NK-92 (cell line): ENCODE measurements around the gene WASF2.
"Not testable (repeated sequence)": the region's sequence is repeated elsewhere in the genome, so short reads cannot be mapped to it uniquely, and the experiment has no call there.

Experiments
- DNase-seq: peaks from one replicate; lab custom pipeline; 2025; ENCODE audit not compliant: unreplicated experiment; lab: John Stamatoyannopoulos, UW

The WASF2 gene

DNA sequence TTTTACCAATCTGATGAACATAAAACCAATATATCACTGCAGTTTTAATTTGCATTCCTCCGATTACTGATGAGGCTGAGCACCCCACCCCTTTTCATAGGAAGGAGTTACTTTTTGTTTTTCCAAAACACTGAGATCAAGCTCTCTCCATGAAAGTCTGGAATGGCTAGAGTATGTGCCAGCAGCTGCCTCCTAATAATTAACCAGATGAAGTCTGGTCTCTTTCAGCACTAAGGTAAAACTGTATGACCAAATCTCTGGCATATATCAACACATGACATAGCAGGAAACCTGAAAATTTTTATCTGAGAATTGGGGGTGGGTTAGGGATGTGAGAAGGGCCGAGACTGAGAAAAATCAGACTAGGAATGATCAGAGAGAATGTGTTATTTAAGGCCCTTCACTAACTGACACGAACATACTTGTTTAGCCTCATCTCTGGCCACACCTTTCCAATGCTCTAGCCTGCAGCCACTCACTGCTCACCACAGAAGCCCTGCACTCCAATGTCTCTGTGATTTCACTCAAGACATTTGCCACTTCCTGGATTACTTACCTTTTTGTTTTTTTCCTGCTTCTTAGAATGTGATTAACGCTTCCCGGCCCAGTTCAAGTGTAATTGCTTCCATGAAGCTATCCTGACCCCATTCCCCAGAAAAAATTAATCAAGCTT is 34.7 kb downstream of the WASF2 start:
- no peak for DNase-seq

DNA sequence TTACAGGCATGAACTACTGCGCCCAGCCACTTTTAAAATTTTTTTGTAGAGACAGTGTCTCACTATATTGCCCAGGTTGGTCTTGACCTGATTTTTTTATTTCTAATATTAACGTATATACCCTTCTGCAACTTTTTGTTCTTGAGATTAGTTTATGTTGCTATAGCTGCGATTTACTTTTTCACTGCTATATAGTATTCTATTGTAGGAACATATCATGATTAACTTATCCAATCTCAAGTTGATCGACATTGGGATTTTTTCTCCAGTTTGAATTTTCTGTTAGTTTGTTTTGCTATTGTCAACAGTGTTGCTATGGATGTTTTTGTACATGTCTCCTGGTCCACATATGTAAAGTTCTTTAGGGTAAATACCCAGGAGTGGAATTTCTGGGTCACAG is 35.4 kb downstream of the WASF2 start:
- DNase-seq = no peak

DNA sequence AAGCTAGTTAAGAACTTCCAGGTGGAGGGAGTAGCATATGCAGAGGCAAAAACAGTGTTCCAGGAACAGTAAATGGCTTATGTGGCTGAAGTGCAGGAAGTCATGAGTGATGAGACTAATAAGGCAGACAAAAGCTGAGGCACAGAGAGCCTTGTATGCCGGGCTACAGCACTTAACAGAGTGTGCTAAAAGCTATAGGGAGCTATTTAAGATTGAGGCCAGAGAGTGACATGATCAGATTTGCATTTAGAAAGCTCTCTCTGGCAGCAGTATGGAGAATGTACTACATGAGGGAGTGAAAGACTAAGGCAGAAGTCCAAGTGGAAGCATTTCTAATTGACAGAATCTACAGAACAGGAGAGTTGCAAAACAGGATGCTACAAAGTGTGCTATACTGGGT is 38.6 kb downstream of the WASF2 start:
- no peak for DNase-seq

DNA sequence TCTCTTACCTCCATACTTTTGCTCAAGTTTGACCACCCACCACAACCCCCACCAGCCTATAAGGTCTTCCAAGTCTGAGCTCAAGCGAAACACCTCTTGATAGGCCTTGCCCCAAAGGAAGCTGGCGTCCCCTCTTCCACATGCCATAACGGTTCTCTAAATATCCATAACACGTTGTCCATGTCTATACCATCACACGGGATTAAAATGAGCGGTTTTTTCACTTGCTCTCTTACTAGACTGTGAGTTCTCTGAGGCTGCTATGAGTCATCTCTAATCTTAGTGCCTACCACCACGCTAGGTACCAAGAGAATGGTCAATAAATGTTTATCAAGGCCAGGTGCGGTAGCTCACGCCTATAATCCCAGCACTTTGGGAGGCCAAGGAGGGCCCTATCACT is 41.0 kb downstream of the WASF2 start:
- no peak for DNase-seq

DNA sequence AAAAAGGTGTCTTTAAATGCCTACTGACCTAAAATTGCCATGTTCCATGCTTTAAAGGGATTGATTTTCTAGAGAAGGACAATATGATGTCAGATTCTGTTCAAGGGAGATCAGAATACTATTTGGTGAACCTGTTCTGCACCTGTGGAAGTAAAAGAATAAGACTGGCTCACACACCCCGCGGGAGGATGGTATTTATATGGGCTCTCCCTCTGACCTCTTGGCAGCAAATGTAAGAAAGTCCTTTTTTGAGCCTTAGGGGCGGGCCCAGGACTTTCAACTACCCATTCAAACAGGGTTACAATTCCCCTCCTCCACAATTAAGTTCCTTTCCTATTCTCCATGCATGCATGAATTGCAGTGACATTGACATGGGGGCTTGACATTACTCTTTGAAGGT is 42.1 kb downstream of the WASF2 start:
- no peak for DNase-seq

DNA sequence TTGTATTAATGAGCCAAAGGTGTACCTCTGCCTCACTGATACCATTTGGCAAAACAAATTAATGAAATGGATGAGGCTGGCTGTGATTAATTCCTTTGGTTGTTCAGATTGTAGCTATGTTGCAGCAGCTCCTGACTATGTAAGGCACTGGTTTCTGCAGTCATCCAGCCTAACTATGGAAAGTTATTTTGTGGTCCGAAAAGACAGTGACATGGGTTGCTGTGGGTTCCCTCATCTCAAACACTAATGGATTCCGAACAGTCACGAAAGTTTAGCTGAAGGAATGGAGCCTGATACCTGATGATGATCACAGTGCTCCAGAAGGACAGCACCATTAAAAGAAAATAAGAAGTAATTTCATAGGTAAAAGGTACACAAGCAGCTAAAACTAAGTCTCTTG is 42.6 kb downstream of the WASF2 start:
- DNase-seq = no peak

DNA sequence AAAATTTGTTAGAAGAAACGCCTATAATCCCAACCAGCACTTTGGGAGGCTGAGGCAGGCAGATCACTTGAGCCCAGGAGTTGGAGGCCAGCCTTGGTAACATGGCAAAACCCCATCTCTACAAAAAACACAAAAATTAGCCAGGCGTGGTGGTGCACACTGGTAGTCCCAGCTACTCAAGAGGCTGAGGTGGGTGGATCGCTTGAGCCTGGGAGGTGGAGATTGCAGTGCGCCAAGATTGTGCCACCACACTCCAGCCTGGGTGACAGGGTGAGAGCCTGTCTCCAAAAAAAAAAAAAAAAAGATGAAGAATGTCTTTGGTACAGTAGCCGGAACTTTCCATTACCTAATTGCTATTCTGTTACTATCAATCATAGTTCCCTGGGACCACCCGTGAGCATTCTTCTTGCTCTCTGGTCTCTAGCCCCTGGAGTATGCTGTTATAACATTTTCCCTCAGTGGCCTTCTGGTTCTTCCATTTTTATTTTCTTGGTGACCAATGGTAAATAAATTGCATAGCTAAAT is 43.4 kb downstream of the WASF2 start:
- DNase-seq = no peak

DNA sequence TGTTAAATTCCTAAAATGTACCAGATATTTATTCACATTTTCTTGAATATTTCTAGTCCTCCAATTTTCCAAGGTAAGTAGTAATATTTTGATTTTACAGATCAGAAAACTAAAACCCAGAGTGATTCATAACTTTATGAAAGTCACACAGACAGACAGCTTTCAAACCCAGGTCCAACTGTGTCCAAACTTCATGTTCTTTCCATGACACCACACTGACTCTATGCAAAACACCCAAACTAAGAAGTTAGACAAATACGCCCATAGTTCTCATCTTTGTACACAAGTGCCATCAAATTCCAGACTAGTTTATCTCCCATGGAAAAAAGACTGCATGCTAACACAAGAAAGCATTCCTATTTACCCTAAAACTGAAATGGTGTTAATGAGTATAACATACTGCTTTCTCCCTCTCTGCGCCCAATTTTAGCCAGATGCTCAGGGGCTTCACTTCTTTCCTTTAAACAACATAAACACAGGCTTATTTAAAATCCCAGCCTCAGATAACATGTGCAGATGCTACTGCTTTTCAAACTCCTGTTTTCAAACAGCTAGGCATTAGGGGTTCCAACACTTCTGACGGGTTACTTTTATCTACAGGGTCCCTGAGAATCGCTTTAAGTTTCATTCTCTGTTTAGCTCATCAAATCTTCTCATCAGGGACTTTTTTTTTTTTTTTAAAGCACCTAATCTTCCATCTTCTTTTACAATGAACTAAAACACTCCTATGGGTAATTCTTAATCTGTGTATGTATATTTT is 44.6 kb downstream of the WASF2 start:
- no peak for DNase-seq

DNA sequence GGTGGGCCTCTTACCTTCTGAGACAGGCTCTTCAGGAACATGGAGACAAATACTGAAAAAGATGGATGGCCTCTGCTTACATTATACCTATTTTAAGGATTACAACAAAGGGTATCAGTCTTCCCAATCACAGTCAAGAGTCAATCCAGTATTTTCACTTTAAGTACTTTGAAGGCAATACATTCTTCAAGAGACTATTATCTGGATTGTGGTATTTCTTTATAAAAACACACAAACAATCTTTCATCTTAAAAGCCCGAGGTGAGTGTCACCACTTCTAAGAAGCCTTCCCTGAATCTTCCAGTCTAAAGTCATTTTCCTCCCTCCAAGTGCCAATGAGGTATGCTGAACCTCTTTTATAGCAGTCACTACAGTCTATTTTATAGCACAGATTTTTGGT is 45.3 kb downstream of the WASF2 start:
- DNase-seq = no peak

DNA sequence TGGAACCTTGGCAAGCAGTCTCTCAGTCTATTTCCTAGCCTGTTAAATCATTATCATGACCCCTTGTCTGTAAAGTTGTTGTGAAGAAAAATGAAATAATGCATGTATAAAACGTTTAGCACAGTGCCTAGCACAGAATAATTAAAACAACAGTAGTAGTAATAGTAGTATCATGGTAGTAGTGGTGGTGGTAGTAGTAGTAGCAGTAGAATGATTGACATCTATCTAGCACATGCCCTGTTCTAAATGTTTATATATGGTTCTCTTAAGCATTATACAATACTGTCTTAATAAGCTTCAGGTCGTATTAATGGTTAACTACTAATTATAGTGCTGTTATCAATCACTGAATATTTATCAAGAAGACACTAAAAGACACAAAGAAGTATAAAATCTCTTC is 50.8 kb downstream of the WASF2 start:
- DNase-seq = no peak

DNA sequence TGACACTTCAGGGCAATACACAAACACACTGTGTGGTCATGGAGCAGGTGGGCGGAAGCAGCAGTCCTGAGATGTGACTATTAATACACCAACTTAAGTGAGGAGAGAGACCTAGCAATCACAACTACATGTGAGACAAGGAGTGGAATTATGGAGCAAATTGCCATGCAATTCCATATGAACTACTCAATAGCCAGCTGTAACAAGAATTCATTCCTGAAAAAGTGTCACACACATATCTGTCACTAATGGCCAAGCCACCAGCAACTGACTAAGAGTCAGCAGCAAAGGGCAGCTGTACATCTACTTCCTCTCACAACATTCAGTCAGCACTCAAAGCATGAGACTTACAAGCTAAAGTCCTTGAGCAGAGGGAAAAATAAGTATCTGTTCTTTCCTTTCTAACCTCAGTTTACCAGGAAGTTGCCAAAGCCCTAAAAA is 51.3 kb downstream of the WASF2 start:
- no peak for DNase-seq

DNA sequence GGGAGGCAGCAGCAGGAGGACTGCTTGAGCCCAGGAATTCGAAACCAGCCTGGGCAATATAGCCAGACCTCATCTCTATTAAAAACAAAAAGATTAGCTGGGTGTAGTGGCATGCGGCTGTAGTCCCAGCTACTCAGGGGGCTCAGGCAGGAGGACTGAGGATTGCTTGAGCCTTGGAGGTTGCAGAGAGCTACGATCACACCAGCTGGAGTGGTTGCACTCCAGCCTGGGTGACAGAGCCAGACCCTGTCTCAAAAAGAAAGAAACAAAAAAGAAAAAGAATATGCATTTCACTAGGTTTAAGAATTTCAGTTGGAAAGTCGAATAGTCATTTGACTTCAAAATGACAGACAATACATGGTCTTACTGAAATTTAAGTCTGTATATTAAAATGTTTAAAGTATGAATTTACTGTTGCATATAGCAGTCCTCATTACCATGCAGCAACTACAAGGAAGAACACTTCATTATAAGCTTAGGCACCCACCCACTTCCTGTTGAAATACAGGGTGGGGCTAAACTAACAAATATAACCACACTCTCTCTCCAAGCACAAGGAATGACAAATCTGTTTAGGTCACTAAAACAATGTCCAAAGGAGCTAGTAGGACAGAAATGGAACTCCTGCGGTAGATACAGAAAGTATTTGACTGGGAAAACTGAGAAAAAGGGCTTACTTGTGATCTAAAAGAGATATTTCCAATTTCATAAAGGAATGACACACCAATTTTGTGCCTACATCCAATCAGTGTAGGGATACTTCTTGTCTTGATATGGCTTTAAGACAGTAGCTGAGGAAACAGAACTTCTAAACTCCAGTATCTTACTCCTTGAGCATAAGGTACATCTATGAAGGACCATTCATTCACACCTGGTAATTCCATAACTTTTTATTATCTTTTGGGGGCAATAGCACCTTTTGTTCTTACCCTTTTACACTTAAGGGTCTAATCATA is 53.5 kb downstream of the WASF2 start:
- no peak for DNase-seq

DNA sequence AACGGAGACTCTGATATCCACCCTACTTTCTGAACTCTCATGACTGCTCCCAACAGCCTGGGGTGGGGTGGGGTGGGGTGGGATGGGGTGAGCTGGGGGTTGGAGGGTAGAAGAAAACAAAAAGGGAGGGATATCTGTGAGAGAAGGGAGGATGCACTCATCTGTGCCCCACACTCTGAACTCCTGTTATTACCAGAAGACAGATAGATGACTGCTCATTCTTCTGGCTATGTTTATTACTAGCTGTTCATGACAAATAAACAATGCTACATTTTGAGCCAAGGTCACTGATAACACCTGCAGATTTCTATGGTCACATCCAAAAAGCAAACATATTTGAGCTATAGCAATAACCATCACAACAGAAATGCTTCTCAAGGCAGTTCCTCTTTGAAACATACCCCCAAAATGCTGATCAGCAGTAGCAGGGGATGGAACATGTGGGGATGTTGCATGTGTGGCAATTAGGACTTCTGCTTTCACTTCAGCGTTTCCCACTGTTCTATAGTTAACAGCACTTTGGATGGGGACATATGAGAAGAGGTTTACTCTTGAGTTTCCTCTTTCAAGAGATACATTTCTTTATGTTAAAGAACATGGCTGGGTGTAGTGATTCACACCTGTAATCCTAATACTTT is 54.3 kb downstream of the WASF2 start:
- DNase-seq = no peak

DNA sequence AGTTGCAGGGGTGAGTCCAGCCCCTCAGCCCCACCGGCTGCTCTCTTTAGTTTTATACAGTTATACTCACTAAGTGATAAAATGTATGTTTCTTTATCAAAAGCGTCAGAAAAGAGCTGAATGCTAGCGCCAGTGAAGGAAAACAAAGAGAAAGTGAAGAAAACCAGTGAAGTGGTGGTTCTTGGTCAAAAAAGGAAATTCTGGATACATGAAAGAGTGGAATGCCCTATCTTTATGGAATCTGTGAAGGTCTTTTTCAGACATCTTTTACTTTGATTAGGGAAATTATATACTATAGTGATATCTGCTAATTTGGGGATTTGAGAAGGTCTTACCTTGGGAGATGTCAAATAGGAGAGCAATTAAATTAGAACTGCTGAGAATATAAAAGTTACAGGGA is 56.3 kb downstream of the WASF2 start:
- no peak for DNase-seq

DNA sequence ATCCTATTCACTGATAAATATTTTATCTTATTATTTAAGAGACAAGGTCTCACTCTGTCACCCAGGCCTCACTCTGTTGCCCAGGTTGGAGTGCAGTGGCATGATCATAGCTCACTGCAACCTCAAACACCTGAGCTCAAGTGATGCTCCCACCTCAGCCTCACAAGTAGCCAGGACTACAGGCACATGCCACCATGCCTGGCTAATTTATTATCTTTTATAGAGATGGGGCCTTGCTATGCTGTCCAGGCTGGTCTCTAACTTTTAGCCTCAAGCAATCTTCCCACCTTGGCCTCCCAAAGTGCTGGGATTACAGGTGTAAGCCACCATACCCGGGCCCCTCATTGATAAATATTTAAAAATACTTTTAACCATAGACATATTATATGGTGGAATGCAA is 57.2 kb downstream of the WASF2 start:
- not testable (repeated sequence) for DNase-seq

DNA sequence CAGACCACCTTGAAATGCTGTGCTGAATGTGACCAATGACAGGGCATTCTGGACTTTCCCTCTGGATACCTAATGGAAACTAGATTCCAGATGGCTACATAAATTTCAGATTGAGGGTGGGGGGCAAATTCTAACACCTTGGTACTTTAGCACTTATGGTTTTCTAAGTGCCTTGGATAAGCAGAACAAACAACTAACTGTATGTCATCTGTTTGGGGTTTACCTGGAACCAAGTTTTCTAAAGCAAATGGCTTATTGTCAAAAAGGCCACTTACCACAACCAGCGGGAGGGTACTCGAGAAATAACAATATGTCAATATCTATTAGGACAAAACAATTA is 58.4 kb downstream of the WASF2 start:
- no peak for DNase-seq

DNA sequence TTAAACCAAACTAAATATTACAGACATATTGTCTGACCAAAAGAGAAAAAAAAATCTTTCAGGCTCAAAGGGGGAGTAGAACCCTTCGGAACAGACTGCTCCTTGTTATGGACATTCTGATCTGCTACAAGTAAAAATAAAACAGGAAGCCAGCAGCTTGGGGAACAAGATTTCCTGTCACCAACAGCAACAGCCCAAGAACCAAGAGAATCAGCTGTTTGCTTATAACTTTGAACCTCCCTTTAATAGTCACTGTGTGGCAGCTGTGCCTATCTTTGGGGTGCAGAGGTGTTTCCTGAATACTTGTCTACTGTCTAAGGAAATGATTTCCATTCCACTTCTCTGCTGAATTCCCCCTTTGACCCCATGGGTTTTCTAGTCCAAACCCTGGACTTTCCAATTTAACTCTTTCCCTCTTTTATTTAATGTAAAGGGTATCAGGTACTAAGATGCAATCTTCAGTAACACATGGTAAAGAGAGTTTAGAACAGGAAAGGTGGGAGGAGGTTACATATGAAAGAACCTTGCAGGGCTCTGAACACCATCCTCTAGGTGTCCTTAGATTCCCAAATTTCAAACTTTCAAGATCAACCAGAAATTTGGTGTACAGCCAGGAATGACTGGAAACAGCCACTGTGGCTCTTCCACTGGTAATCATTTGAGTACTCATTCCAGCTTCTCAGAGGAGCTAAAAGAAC is 58.9 kb downstream of the WASF2 start:
- no peak for DNase-seq

DNA sequence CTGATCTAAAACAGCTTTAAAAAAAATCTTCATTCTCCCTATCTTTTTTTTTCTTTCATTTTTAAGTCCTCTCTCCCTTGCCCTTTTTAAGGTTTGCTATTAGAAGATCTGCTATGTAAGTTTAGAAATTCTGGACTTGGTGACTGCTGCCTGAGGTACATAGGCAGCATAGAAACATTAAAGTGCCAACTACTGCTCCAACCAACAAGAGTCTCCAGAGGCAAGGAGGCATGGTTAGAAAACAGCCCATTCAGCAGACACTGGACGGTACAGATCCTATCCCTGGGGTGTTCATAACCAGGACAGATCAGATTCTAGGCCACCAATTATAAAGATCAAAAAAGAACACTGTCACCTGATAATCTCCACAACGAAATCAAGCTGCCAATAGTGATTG is 60.9 kb downstream of the WASF2 start:
- no peak for DNase-seq

DNA sequence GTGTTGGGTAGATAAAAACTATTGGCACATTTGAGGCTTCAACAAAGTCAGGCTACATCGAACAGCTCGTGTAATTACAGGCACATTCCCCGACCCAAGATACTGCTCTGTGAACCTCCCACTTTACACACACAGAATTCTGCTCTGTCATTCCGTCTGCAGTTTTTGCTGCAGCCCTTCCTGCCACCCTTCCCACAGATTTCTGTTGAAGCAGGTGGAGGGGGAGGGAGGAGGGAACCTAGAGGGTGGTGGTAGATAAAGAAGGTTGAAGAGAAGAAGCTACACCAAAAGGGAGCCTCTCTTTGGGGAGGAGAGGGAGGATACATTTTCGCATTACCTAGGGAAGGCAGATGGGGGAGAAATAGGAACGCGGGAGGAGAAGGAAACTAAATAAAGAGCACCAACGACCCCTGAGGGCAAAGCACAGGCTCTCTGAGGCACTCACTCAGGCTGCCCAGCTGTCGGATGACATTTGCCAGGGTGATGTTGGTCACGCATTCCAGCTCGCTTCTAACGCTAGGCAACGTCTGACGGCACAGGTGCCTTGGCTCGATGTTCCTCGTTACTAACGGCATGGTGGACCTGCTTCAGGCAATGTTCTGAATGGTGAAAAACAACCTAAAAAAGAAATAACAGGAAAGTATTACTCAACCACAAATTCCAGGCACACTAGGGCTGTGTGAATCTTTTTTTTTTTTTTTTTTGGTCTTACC is 61.5 kb downstream of the WASF2 start:
- no peak for DNase-seq

DNA sequence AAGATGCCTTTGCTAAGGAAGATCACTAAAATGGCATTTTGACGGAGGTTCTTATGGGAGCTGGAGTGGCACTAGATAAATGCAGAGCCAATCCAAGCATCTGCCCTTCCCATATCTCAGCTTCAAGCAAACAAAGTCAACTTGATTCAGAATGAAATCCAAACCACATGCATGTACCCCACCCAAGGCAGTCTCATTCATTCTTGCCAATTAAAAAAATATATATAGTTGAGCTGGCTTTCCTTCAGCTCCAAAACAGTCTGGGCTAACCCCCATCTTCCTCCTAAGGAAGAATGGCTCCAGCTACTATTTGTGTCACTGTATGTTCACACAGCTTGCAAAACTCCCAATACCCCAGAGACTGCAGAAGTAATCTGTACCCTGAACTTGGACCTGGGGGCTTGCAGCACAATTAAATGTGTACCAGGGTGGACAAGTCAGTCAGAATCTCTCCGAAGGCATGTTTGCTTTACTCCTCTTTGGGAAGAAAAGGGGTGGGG is 62.1 kb downstream of the WASF2 start:
- no peak for DNase-seq
